HEK293 (cell line): ENCODE results near the gene CDK2AP2.

Source experiments
- KLF16 ChIP-seq: fragments of 450-650 bp; formaldehyde crosslinking; IDR thresholded peaks from 2 replicates; pipeline ENCODE4 v1.5.1; 2017; ENCODE audit warnings: missing biosample characterization, missing genetic modification characterization
- PRDM1 ChIP-seq: fragments of 450-650 bp; formaldehyde crosslinking; IDR thresholded peaks from 2 replicates; pipeline ENCODE4; 2016; ENCODE audit warnings: missing biosample characterization, missing genetic modification characterization
- ZBTB17 ChIP-seq: fragments of 450-650 bp; formaldehyde crosslinking; IDR thresholded peaks from 2 replicates; pipeline ENCODE4 v1.5.1; 2016; ENCODE audit warnings: missing biosample characterization, missing genetic modification characterization
- ZBTB21 ChIP-seq: fragments of 450-650 bp; formaldehyde crosslinking; IDR thresholded peaks from 2 replicates; pipeline ENCODE4 v1.5.1; 2017; ENCODE audit warnings: missing biosample characterization, missing genetic modification characterization
- ZNF132 ChIP-seq: fragments of 450-650 bp; formaldehyde crosslinking; IDR thresholded peaks from 2 replicates; pipeline ENCODE4 v1.5.1; 2017; ENCODE audit warnings: missing biosample characterization, missing genetic modification characterization, borderline replicate concordance
- ZNF157 ChIP-seq: fragments of 450-650 bp; formaldehyde crosslinking; IDR thresholded peaks from 2 replicates; pipeline ENCODE4 v1.5.1; 2016; ENCODE audit warnings: missing biosample characterization, missing genetic modification characterization
- ZNF426 ChIP-seq: fragments of 450-650 bp; formaldehyde crosslinking; IDR thresholded peaks from 2 replicates; pipeline ENCODE4 v1.5.1; 2017; ENCODE audit warnings: missing biosample characterization, missing genetic modification characterization, mild to moderate bottlenecking, inconsistent platforms, moderate library complexity
- ZNF514 ChIP-seq: fragments of 450-650 bp; formaldehyde crosslinking; IDR thresholded peaks from 2 replicates; pipeline ENCODE4 v1.5.1; 2016; ENCODE audit warnings: missing biosample characterization, missing genetic modification characterization
- ZNF544 ChIP-seq: fragments of 450-650 bp; formaldehyde crosslinking; IDR thresholded peaks from 2 replicates; pipeline ENCODE4 v1.5.0; 2017; ENCODE audit warnings: missing biosample characterization, missing genetic modification characterization
- ZNF555 ChIP-seq: fragments of 450-650 bp; formaldehyde crosslinking; conservative IDR thresholded peaks from 2 replicates; pipeline ENCODE4 v1.5.1; 2017; ENCODE audit warnings: missing biosample characterization, mild to moderate bottlenecking, missing genetic modification characterization, inconsistent platforms
- ZNF654 ChIP-seq: fragments of 450-650 bp; formaldehyde crosslinking; IDR thresholded peaks from 2 replicates; pipeline ENCODE4 v1.5.1; 2016; ENCODE audit warnings: low read depth, missing biosample characterization, missing genetic modification characterization
- ZNF664 ChIP-seq: fragments of 450-650 bp; formaldehyde crosslinking; IDR thresholded peaks from 2 replicates; pipeline ENCODE4 v1.5.1; 2016; ENCODE audit warnings: missing biosample characterization, missing genetic modification characterization
- ZNF785 ChIP-seq: fragments of 450-650 bp; formaldehyde crosslinking; IDR thresholded peaks from 2 replicates; pipeline ENCODE4 v1.5.1; 2016; ENCODE audit warnings: missing biosample characterization, missing genetic modification characterization
- ZXDB ChIP-seq: fragments of 450-650 bp; formaldehyde crosslinking; IDR thresholded peaks from 2 replicates; pipeline ENCODE4 v1.5.1; 2016; ENCODE audit warnings: missing biosample characterization, missing genetic modification characterization
- TF ChIP-seq, protein P1 (sequence below): fragments of 450-650 bp; formaldehyde crosslinking; IDR thresholded peaks from 2 replicates; pipeline ENCODE4 v1.5.1; 2016; ENCODE audit warnings: missing biosample characterization, missing genetic modification characterization, borderline replicate concordance
- TF ChIP-seq, protein P2 (sequence below): fragments of 450-650 bp; formaldehyde crosslinking; IDR thresholded peaks from 2 replicates; pipeline ENCODE4 v1.5.1; 2017; ENCODE audit warnings: missing biosample characterization, missing genetic modification characterization
- TF ChIP-seq, protein P3 (sequence below): fragments of 450-650 bp; formaldehyde crosslinking; IDR thresholded peaks from 2 replicates; pipeline ENCODE4 v1.5.1; 2016; ENCODE audit warnings: missing biosample characterization, missing genetic modification characterization, borderline replicate concordance
- TF ChIP-seq, protein P4 (sequence below): fragments of 450-650 bp; formaldehyde crosslinking; conservative IDR thresholded peaks from 2 replicates; pipeline ENCODE4 v1.5.1; 2016; ENCODE audit warnings: low read depth, missing biosample characterization, missing genetic modification characterization
- TF ChIP-seq, protein P5 (sequence below): fragments of 450-650 bp; formaldehyde crosslinking; IDR thresholded peaks from 2 replicates; pipeline ENCODE4 v1.5.1; 2016; ENCODE audit warnings: missing biosample characterization, missing genetic modification characterization
- TF ChIP-seq, protein P6 (sequence below): fragments of 450-650 bp; formaldehyde crosslinking; IDR thresholded peaks from 2 replicates; pipeline ENCODE4 v1.5.1; 2016; ENCODE audit warnings: missing biosample characterization, missing genetic modification characterization
- TF ChIP-seq, protein P7 (sequence below): fragments of 450-650 bp; formaldehyde crosslinking; IDR thresholded peaks from 2 replicates; pipeline ENCODE4 v1.5.1; 2016; ENCODE audit warnings: missing biosample characterization, missing genetic modification characterization

Gene CDK2AP2

DNA sequence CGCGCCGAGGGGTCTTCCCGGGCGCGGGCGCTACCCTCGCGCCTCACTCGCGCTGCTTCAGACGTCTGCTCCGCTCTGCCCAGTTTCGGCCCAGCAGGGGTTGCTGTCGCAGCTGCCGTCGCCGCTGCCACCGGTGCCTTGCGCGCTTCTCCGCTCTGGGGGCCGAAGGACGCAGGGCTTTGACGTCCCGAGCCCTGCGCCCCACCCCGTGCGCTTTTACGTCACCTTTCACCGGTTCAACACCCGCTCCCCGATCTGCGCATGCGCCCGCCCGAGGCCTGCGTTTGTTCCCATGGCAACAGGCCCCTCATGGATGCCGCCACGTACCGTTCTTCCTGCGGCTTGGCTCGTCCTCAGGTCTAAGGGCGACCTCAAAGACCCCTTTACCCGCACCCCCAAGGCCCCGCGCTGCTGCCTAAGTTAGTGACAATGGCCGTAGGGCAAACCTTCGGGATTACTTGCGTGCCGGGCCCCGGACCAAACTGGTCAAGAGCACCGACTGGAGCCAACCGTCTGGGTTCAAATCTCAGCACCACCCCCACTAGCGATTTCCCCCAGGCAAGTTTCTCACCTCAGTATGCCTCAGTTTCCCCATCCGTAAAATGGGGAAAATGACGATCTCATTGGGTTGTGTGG, 642 bp upstream of the CDK2AP2 start (continued):
- no peak for TF ChIP-seq ZNF785 (tag by site-specific recombination)
- TF ChIP-seq ZBTB21 (tag by site-specific recombination): peak; percentile 96
- no peak for TF ChIP-seq ZBTB17 (tag by site-specific recombination)
- TF ChIP-seq ZNF514 (tag by site-specific recombination): no peak
- TF ChIP-seq ZNF664 (tag by site-specific recombination): 0 out of 2 replicates have a peak, but pooled peaks have one; percentile 13
- TF ChIP-seq ZNF157 (tag by site-specific recombination): no peak
- TF ChIP-seq ZNF654 (tag by site-specific recombination): no peak
- TF ChIP-seq, protein P1, sequence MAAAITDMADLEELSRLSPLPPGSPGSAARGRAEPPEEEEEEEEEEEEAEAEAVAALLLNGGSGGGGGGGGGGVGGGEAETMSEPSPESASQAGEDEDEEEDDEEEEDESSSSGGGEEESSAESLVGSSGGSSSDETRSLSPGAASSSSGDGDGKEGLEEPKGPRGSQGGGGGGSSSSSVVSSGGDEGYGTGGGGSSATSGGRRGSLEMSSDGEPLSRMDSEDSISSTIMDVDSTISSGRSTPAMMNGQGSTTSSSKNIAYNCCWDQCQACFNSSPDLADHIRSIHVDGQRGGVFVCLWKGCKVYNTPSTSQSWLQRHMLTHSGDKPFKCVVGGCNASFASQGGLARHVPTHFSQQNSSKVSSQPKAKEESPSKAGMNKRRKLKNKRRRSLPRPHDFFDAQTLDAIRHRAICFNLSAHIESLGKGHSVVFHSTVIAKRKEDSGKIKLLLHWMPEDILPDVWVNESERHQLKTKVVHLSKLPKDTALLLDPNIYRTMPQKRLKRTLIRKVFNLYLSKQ: no peak
- TF ChIP-seq, protein P2, sequence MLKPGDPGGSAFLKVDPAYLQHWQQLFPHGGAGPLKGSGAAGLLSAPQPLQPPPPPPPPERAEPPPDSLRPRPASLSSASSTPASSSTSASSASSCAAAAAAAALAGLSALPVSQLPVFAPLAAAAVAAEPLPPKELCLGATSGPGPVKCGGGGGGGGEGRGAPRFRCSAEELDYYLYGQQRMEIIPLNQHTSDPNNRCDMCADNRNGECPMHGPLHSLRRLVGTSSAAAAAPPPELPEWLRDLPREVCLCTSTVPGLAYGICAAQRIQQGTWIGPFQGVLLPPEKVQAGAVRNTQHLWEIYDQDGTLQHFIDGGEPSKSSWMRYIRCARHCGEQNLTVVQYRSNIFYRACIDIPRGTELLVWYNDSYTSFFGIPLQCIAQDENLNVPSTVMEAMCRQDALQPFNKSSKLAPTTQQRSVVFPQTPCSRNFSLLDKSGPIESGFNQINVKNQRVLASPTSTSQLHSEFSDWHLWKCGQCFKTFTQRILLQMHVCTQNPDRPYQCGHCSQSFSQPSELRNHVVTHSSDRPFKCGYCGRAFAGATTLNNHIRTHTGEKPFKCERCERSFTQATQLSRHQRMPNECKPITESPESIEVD (tag by site-specific recombination): no peak
- TF ChIP-seq, protein P3, sequence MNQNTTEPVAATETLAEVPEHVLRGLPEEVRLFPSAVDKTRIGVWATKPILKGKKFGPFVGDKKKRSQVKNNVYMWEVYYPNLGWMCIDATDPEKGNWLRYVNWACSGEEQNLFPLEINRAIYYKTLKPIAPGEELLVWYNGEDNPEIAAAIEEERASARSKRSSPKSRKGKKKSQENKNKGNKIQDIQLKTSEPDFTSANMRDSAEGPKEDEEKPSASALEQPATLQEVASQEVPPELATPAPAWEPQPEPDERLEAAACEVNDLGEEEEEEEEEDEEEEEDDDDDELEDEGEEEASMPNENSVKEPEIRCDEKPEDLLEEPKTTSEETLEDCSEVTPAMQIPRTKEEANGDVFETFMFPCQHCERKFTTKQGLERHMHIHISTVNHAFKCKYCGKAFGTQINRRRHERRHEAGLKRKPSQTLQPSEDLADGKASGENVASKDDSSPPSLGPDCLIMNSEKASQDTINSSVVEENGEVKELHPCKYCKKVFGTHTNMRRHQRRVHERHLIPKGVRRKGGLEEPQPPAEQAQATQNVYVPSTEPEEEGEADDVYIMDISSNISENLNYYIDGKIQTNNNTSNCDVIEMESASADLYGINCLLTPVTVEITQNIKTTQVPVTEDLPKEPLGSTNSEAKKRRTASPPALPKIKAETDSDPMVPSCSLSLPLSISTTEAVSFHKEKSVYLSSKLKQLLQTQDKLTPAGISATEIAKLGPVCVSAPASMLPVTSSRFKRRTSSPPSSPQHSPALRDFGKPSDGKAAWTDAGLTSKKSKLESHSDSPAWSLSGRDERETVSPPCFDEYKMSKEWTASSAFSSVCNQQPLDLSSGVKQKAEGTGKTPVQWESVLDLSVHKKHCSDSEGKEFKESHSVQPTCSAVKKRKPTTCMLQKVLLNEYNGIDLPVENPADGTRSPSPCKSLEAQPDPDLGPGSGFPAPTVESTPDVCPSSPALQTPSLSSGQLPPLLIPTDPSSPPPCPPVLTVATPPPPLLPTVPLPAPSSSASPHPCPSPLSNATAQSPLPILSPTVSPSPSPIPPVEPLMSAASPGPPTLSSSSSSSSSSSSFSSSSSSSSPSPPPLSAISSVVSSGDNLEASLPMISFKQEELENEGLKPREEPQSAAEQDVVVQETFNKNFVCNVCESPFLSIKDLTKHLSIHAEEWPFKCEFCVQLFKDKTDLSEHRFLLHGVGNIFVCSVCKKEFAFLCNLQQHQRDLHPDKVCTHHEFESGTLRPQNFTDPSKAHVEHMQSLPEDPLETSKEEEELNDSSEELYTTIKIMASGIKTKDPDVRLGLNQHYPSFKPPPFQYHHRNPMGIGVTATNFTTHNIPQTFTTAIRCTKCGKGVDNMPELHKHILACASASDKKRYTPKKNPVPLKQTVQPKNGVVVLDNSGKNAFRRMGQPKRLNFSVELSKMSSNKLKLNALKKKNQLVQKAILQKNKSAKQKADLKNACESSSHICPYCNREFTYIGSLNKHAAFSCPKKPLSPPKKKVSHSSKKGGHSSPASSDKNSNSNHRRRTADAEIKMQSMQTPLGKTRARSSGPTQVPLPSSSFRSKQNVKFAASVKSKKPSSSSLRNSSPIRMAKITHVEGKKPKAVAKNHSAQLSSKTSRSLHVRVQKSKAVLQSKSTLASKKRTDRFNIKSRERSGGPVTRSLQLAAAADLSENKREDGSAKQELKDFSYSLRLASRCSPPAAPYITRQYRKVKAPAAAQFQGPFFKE: no peak
- TF ChIP-seq ZNF544 (tag by site-specific recombination): no peak
- TF ChIP-seq ZNF426 (tag by site-specific recombination): no peak
- TF ChIP-seq, protein P4, sequence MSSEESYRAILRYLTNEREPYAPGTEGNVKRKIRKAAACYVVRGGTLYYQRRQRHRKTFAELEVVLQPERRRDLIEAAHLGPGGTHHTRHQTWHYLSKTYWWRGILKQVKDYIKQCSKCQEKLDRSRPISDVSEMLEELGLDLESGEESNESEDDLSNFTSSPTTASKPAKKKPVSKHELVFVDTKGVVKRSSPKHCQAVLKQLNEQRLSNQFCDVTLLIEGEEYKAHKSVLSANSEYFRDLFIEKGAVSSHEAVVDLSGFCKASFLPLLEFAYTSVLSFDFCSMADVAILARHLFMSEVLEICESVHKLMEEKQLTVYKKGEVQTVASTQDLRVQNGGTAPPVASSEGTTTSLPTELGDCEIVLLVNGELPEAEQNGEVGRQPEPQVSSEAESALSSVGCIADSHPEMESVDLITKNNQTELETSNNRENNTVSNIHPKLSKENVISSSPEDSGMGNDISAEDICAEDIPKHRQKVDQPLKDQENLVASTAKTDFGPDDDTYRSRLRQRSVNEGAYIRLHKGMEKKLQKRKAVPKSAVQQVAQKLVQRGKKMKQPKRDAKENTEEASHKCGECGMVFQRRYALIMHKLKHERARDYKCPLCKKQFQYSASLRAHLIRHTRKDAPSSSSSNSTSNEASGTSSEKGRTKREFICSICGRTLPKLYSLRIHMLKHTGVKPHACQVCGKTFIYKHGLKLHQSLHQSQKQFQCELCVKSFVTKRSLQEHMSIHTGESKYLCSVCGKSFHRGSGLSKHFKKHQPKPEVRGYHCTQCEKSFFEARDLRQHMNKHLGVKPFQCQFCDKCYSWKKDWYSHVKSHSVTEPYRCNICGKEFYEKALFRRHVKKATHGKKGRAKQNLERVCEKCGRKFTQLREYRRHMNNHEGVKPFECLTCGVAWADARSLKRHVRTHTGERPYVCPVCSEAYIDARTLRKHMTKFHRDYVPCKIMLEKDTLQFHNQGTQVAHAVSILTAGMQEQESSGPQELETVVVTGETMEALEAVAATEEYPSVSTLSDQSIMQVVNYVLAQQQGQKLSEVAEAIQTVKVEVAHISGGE: 0 out of 2 replicates have a peak, but pooled peaks have one; percentile 5
- TF ChIP-seq ZNF555: no peak
- no peak for TF ChIP-seq PRDM1
- TF ChIP-seq, protein P5, sequence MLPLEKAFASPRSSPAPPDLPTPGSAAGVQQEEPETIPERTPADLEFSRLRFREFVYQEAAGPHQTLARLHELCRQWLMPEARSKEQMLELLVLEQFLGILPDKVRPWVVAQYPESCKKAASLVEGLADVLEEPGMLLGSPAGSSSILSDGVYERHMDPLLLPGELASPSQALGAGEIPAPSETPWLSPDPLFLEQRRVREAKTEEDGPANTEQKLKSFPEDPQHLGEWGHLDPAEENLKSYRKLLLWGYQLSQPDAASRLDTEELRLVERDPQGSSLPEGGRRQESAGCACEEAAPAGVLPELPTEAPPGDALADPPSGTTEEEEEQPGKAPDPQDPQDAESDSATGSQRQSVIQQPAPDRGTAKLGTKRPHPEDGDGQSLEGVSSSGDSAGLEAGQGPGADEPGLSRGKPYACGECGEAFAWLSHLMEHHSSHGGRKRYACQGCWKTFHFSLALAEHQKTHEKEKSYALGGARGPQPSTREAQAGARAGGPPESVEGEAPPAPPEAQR (tag by site-specific recombination): no peak
- TF ChIP-seq, protein P6, sequence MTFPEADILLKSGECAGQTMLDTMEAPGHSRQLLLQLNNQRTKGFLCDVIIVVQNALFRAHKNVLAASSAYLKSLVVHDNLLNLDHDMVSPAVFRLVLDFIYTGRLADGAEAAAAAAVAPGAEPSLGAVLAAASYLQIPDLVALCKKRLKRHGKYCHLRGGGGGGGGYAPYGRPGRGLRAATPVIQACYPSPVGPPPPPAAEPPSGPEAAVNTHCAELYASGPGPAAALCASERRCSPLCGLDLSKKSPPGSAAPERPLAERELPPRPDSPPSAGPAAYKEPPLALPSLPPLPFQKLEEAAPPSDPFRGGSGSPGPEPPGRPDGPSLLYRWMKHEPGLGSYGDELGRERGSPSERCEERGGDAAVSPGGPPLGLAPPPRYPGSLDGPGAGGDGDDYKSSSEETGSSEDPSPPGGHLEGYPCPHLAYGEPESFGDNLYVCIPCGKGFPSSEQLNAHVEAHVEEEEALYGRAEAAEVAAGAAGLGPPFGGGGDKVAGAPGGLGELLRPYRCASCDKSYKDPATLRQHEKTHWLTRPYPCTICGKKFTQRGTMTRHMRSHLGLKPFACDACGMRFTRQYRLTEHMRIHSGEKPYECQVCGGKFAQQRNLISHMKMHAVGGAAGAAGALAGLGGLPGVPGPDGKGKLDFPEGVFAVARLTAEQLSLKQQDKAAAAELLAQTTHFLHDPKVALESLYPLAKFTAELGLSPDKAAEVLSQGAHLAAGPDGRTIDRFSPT (tag by site-specific recombination): no peak
- TF ChIP-seq, protein P7, sequence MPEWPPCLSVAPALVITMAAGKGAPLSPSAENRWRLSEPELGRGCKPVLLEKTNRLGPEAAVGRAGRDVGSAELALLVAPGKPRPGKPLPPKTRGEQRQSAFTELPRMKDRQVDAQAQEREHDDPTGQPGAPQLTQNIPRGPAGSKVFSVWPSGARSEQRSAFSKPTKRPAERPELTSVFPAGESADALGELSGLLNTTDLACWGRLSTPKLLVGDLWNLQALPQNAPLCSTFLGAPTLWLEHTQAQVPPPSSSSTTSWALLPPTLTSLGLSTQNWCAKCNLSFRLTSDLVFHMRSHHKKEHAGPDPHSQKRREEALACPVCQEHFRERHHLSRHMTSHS (tag by site-specific recombination): no peak
- TF ChIP-seq ZNF132 (tag by site-specific recombination): no peak
- 0 out of 2 replicates have a peak, but pooled peaks have one; percentile 36 for TF ChIP-seq KLF16
- TF ChIP-seq ZXDB: peak; percentile 55
